Measurements from ENCODE around the gene CCDC183.
"Not testable (repeated sequence)": the region's sequence is repeated elsewhere in the genome, so short reads cannot be mapped to it uniquely, and the experiment has no call there.

CCDC183 gene

DNA sequence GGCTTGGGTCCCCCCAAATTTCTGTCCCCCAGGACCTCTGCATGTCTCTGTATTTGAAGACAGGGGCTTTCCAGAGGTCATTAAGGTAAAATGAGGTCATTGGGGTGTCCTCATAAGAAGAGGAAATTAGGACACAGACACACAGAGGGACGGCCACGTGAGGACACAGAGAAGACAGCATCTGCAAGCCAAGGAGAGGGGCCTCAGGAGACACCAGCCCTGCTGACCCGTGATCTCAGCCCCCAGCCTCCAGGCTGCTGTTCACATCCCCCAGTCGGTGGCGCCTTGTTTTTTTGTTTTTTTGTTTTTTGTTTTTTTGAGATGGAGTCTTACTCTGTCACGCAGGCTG is 1.2 kb upstream of the CCDC183 start:
- no peak overlapping the region for H3K4me3 ChIP-seq (ENCODE audit: low read depth, low read length)
- DNase-seq (ENCODE audit: low read depth), result no peak

DNA sequence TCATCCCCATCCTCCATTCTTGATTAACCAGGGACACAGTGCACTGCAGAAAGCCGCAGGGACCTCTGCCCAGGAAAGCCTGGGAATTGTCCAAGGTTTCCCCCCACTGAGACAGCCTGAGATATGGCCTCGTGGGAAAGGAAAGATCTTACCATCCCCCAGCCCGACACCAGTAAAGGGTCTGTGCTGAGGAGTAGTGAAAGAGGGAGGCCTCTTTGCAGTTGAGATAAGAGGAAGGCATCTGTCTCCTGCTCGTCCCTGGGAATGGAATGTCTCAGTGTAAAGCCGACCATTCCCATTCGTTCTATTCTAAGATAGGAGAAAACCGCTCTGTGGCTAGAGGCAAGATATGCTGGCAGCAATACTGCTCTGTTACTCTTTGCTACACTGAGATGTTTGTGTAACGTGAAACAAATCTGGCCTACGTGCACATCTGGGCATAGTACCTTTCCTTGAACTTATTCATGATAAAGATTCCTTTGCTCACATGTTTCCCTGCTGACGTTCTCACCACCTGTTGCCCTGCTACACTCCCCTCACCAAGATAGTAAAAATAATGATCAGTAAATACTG is 723 bp downstream of the CCDC183 start:
- peak; percentile 70 for DNase-seq (ENCODE audit: low read depth)
- not testable (repeated sequence) for H3K4me3 ChIP-seq (ENCODE audit: low read depth, low read length)

More for the DNA sequence above, 1.2 kb upstream of the CCDC183 start:
- TF ChIP-seq, protein P1, sequence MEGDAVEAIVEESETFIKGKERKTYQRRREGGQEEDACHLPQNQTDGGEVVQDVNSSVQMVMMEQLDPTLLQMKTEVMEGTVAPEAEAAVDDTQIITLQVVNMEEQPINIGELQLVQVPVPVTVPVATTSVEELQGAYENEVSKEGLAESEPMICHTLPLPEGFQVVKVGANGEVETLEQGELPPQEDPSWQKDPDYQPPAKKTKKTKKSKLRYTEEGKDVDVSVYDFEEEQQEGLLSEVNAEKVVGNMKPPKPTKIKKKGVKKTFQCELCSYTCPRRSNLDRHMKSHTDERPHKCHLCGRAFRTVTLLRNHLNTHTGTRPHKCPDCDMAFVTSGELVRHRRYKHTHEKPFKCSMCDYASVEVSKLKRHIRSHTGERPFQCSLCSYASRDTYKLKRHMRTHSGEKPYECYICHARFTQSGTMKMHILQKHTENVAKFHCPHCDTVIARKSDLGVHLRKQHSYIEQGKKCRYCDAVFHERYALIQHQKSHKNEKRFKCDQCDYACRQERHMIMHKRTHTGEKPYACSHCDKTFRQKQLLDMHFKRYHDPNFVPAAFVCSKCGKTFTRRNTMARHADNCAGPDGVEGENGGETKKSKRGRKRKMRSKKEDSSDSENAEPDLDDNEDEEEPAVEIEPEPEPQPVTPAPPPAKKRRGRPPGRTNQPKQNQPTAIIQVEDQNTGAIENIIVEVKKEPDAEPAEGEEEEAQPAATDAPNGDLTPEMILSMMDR (IDR thresholded peaks at IDR 0.05; ENCODE audit: control insufficient read depth, extremely low read depth, insufficient read depth), result no peak

DNA sequence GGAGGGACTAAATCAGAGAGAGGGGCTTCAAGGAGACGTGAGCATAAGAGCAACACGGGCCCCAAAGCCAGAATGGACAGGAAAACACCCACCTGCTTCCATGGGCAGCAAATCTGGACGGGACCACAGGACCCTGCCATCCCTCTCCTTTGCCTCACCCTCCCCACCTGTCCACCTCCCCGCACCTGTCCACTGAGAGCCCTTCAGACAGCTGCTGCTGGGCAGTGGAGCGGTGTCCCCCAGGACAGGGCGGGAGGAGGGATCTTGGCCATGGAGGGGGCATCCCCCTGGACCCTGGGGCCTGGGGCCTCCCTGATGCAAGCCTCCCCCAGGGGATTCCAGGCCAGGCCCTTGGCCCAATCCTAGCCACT is 2.6 kb downstream of the CCDC183 start:
- TF ChIP-seq, protein P1 (IDR thresholded peaks at IDR 0.05; ENCODE audit: control insufficient read depth, extremely low read depth, insufficient read depth), result no peak
- no peak for DNase-seq (ENCODE audit: low read depth)
- H3K4me3 ChIP-seq (ENCODE audit: low read depth, low read length), result peak overlapping the region; percentile 81

DNA sequence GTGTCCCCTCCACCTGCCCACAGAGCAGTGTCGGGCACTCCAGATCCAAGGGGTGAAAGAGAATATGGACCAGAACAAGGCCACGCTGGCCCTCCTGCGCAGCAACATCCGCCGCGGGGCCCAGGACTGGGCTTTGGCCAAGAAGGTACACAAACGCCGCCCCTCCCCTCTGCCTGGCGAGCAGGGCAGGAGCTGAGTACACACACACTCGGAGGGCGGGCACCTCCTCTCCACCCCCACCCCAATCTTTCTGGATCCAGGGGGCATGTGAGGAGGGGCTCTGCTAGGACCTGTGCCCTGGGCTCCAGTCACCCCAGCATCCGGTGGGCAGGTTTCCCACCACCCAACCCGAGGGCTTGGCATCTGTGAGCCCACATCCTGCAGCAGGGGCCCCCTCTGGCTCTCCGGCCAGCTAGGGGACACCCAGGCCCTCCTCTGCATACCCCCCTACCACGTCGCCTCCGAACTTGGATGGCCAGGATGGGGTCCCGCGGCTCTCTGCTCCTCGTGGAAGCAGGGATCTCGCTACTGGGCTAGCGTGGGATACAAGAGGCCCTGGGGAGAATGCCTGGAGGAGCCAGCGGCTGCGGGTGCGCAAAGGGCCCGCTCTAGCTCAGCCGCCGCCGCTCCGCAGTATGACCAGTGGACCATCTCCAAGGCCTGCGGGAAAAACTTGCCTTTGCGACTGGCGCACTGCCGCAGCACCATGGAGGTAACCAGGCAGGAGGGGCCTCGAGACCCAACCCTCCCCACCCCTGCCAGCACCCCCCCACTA is 3.1 kb downstream of the CCDC183 start:
- DNase-seq (ENCODE audit: low read depth), result no peak
- TF ChIP-seq, protein P1 (IDR thresholded peaks at IDR 0.05; ENCODE audit: control insufficient read depth, extremely low read depth, insufficient read depth), result no peak
- peak overlapping the region; percentile 81 for H3K4me3 ChIP-seq (ENCODE audit: low read depth, low read length)

DNA sequence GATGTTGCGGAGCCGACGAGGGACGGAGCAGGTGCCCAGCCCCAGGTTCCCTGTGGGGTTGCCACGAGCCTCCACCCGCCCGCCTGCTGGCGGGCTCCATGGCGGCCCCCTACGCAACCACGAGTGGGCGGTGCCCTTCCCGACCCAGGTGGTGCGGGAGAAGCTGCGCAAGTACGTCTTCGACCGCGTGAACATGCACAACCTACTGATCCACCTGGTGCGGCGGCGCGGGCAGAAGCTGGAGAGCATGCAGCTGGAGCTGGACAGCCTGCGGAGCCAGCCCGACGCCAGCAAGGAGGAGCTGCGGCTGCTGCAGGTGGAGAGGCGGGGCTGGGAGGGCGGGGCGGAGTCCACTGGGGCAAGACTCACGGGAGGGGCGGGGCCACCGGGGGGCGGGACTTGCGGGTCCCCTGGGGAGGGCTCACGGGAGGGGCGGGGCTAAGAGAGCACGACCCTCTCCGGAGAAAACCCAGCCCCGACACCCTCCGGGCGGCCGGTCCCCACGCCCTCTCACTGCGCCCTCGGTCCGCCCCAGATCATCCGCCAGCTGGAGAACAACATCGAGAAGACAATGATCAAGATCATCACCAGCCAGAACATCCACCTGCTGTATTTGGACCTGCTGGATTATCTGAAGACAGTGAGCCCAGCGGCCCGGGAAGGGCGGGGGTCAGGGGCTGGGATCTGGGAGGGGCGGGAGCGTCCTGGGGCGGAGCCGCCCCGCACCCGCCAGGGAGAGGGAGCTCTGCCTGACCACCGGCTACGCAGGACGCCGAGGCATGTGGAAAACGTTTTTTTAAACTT is 3.9 kb downstream of the CCDC183 start:
- TF ChIP-seq, protein P1 (IDR thresholded peaks at IDR 0.05; ENCODE audit: control insufficient read depth, extremely low read depth, insufficient read depth), result no peak
- peak overlapping the region; percentile 81 for H3K4me3 ChIP-seq (ENCODE audit: low read depth, low read length)
- peak; percentile 89 for DNase-seq (ENCODE audit: low read depth)

DNA sequence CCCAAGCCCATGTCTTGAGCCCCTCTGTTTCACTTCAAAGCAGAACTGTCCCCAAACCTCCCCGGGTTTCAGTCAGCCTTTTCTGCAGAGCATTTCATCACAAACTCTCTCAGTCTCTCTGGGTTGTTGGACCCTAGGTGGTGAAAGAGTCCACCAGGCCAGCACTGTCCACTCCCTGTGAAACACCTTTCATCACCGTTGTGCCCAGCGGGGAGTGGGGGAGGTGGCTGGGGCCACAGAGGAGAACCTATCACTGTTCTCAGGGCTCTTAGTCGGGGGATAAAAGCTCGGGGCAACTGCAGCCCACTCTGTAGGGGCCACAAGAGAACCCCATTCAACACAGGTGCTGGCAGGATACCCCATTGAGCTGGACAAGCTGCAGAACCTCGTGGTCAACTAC is 6.2 kb downstream of the CCDC183 start:
- H3K4me3 ChIP-seq (ENCODE audit: low read depth, low read length), result no peak overlapping the region
- no peak for DNase-seq (ENCODE audit: low read depth)
- TF ChIP-seq, protein P1 (IDR thresholded peaks at IDR 0.05; ENCODE audit: control insufficient read depth, extremely low read depth, insufficient read depth), result no peak

DNA sequence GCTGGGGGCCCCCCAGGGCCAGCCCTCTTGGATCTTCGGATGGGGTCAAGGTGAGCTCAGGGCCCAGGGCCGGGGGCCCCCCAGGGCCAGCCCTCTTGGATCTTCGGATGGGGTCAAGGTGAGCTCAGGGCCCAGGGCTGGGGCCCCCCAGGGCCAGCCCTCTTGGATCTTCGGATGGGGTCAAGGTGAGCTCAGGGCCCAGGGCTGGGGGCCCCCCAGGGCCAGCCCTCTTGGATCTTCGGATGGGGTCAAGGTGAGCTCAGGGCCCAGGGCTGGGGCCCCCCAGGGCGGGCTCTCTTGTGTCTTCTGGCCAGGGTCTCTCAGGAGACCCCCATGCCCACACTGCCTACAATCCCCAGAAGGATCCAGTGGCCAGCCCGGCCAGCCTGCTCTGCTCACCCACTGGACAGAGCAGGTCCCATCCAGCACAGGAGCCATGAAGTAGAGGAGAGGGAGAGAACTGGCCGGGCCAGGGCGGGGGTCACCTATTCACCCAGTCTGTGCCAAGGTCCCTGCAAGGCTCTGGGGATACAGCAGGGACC is 6.9 kb downstream of the CCDC183 start:
- not testable (repeated sequence) for H3K4me3 ChIP-seq (ENCODE audit: low read depth, low read length); DNase-seq (ENCODE audit: low read depth)
